ENCODE data around the gene SMAD3.

SMAD3 gene

GRCh38 chr15:67082007-67082536 lies 16.7 kb downstream of the SMAD3 start (continued):
- TF ChIP-seq ZBTB10 (tag by site-specific recombination; IDR thresholded peaks at IDR 0.05) (no peak), KLF16 (tag by site-specific recombination; IDR thresholded peaks at IDR 0.05) (peak; percentile 54; the same call in 1 of the 2 replicates), GFI1B (tag by site-specific recombination; IDR thresholded peaks at IDR 0.05) (no peak)

- CTCF ChIA-PET, result interaction anchor here (3.9 kb wide), 1 partner anchor 13 kb away, joined by 24 read pairs; no protein-coding TSS in a partner anchor
- TF ChIP-seq ZNF449 (tag by site-specific recombination; IDR thresholded peaks at IDR 0.05) (no peak), ZNF629 (tag by site-specific recombination; IDR thresholded peaks at IDR 0.05) (no peak), ZNF624 (tag by site-specific recombination; IDR thresholded peaks at IDR 0.05) (no peak), ZBTB1 (tag by site-specific recombination; IDR thresholded peaks at IDR 0.05) (no peak), BCL11A (tag by site-specific recombination; IDR thresholded peaks at IDR 0.05; ENCODE audit: low read depth) (no peak), SCRT1 (tag by site-specific recombination; IDR thresholded peaks at IDR 0.05; ENCODE audit: borderline replicate concordance) (no peak), ZNF558 (tag by site-specific recombination; IDR thresholded peaks at IDR 0.05) (no peak), ZNF157 (tag by site-specific recombination; IDR thresholded peaks at IDR 0.05) (no peak), ZNF341 (tag by site-specific recombination; IDR thresholded peaks at IDR 0.05; ENCODE audit: low read depth) (no peak), ZSCAN5A (tag by site-specific recombination; IDR thresholded peaks at IDR 0.05) (no peak), ZNF184 (tag by site-specific recombination; IDR thresholded peaks at IDR 0.05) (no peak), ZNF146 (tag by site-specific recombination; IDR thresholded peaks at IDR 0.05) (no peak), ZNF112 (tag by site-specific recombination; IDR thresholded peaks at IDR 0.05) (no peak), PRDM2 (tag by site-specific recombination; IDR thresholded peaks at IDR 0.05; ENCODE audit: borderline replicate concordance) (no peak), ZNF211 (tag by site-specific recombination; IDR thresholded peaks at IDR 0.05; ENCODE audit: low read depth) (no peak), ZBTB26 (tag by site-specific recombination; optimal IDR thresholded peaks at IDR 0.05) (no peak), ZBTB7A (tag by site-specific recombination; IDR thresholded peaks at IDR 0.05; ENCODE audit: low read depth) (no peak), ZNF580 (tag by site-specific recombination; IDR thresholded peaks at IDR 0.05) (no peak), ZNF302 (tag by site-specific recombination; IDR thresholded peaks at IDR 0.05; ENCODE audit: low read depth) (no peak), ZNF747 (tag by site-specific recombination; IDR thresholded peaks at IDR 0.05) (no peak)
- Histone ChIP-seq H3K27ac (ENCODE audit: extremely low read depth, low read depth, low read length) (no peak overlapping the region), H3K9me3 (ENCODE audit: control insufficient read depth, insufficient read depth, low read depth, low read length) (no peaks in the 10 kb centered on the region), H3K36me3 (ENCODE audit: control insufficient read depth in 2 of 2, insufficient read depth in 1 of 2, low read length in 2 of 2) (no peaks in the 10 kb centered on the region), H3K4me1 (ENCODE audit: control insufficient read depth, insufficient read depth, low read length) (peaks cover 32% of the 10 kb centered on the region), H3K4me3 (ENCODE audit: low read depth, low read length) (no peak overlapping the region)
- POLR2A ChIA-PET, result interaction anchor here (1.1 kb wide), 1 partner anchor 13 kb away, joined by 4 read pairs; no protein-coding TSS in a partner anchor
These were observed 17.8 kb downstream of the SMAD3 start for GRCh38 chr15:67083135-67083762.
